ENCODE measurements around the gene BAG5.
A peak's percentile ranks its signal among the peaks of the same experiment; 100 is the strongest.

The BAG5 gene

DNA sequence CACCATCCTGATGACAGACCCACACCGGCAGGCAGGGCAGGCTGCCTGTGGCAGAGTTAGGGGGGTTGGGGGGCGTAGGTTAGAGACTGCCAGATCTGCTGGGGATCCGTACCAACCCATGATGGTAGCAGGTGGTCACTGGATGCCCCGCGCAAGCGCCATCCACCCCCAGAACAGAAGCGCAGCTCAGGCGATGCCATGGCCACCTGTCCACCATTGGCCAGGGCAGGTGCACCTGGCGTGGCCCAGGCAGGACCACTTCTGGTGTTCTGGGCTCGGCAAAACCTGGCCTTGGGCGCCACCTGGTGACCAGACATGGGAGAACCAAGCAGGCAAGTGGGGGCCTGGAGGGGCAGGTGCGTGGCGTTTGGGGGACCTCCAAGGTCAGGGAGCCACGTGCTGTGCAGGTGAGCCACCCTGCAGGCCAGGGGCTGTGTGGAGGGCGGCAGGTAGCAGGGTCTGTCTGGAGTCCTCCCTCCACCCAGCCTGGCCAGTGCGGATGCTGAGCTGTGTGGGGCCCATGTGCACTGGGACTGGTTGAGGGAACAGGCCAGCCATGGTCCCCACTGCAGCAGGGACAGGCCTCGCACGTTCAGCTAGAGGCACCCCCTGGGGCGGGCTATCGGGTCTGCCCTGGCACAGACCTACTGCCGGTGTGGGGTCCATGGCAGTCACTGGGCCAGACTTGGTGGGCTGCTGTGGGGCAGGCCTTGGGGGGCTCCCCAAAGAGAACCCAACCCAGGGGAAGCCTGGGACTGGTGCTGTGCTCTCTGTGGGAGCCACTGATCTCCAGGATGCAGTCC is 15.6 kb downstream of the BAG5 start:
- DNase-seq: peak; percentile 17

DNA sequence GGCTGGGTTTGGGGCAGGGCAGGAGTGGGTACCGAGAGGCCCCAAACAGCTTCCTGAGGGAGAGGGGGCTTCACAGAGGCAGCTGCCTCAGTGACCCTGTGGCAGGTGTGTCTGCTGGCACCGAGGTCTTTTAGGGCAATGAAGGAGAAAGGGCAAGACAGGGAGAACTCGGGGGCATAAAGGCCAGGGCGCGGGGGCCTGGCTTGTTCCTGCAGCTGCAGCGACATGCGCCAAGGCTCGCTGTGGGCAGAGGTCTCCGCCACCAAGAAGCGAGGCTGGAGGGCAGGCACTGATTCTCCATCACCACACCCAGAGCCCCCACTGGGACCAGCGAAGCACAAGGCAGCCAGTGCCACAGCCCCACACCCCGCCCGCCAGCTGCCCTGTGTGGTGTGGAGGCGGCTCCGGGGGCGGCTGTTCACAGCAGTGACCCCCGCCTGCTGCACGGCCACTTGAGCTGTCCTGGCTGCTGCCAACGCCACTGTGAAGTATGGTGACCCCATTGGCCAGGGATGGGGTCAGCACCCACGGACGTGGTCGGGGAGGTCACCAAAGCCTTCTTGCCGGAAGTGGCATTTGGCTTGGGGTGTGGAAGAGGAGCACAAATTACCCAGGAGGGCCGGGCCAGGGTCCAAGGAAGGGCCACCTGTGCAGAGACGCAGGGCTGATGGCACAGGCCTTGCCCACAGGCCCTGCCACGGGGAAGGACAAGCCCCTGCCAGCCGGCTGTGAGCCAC is 16.4 kb downstream of the BAG5 start:
- DNase-seq: no peak

DNA sequence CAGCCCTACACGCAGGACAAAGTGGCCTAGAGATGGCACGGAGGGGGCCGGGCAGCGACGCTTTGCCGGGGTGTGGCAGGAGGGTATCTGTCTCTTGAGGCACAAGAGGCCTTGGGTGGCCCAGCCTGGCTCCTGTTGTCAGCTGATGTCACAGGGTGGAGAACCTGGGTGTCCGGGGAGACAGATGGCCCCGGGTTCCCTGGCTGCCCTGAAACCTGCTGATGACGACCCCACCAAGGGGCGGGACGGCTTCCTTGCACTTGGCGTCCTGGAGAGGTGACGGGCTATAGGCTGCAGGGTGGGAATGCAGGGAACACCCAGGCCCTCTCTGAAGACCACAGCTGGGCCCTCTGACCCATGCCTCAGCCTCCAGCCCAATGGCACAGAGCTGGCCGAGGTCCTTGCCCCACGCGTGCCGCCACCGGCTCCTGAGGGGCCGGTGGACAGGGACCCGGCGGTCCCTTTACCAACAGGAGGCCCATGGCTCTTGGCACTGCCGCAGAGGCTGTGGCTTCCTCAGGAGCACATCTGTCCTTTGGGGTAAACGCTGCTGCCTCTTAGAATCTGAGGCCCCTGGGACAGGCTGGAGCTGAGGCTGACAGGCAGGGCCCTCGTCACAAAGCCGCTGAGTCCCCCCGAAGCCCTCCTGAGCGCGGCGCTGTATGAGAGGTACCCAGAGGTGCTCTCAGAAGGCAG is 17.1 kb downstream of the BAG5 start:
- DNase-seq: no peak

DNA sequence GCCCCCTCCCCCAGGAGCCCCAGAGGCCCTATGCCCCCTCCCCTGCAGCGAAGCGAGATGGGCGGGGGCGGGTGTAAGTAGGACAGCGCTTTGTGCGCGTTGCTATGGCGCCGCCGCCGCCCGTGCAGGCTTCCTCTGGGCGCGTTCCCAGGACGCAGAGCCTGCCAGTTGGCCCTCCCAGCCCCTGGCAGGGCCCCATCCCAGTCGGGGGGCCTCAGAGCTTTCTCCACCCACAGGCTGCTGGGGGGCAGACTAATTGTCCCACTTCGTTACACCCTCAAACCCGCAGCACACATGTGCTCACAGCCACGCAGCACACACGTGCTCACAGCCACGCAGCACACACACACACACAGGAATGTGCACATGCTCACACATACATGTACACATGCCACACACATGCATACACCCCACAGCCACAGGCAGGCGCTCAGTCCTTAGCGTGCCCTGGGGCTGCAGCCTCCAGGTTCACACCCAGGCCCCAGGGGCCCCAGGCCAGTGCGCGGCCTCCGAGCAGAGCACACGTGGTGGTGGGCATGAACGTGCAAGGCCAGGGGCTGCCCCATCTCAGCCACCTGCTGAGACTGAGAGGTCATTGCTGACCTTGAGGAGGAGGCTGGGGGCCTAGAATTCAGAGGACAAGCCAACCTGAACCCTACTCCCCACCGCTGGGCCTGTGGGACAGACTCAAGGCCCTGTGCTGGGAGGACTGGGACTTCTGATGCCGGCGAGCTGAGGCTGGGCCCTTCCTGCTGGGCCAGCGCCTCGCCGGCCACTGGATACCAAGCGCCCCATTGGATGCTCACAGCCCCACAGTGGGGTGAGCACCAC is 17.9 kb downstream of the BAG5 start:
- DNase-seq: no peak

DNA sequence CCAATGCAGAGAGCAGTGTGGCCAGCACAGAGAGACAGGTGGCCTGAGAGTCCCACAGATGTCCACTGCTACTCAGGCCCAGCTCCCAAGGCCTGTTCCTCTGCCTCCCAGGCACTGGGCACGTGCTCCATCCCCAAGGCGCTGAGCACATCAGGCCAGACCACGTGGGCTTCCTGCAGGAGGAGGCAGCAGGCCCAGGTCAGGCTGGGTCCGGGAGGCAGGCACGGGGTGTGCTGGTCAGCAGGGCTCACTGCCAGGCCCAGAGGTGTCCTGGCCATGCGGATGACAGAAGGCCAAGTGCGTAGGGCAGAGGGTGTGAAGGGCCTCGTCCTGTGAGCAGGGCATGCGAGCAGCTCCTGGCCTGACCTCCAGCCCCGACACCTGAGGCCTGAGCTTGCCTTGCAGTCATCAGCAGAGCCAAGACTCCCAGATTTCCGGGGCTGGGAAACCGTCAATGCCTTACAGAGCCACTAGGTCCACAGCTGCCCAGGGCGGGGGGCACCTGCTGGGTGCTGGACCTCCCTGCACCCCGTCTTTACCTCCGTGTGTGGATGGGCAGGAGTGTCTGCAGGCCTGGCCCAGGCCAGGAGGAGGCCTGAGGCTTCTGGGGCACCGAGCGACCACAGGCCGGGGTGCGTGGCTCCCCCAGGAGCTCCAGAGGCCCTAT is 18.6 kb downstream of the BAG5 start:
- no peak for DNase-seq

DNA sequence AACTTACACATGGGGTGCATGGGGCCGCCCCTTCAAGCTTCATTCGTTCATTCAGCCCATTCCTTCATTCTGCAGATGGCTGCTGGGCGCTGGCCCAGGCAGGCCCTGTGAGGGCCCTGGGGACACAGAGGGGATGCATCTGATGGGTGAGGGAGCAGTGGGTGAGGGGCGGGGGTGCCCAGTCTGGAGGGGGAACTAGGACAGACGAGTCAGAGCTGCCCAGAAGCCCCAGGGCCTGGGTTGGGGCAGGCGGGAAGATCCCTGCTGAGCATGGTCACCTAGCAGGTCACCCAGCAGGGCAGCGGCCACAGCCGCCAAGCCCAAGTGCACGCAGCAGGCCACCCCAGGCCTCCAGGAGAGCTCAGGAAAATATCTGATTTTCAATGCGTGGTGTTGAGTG is 19.3 kb downstream of the BAG5 start:
- no peak for DNase-seq

DNA sequence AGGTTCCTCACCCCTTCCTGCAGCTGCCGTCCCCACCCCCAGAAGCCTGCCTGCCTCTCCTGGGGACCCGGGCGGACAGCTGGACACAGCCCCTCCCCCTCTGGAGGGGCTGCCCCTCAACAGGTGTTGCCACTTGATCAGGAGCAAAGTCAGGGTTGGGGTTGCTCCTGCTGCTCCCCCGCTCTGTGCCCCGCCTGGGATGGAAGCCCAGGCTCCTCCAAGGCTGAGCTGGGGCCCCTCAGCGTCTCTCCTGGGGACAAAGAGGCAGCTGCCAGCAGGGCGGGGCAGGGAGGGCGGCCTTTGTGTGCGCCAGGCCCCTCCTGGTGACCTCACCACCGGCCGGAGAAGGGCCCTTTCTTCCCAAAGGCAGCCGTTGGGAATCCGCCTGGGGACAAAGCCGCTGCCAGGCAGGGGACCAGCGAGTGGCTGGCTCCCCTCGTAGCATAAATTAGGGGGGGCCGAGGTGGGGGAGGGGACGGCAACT is 19.8 kb downstream of the BAG5 start:
- no peak for DNase-seq

DNA sequence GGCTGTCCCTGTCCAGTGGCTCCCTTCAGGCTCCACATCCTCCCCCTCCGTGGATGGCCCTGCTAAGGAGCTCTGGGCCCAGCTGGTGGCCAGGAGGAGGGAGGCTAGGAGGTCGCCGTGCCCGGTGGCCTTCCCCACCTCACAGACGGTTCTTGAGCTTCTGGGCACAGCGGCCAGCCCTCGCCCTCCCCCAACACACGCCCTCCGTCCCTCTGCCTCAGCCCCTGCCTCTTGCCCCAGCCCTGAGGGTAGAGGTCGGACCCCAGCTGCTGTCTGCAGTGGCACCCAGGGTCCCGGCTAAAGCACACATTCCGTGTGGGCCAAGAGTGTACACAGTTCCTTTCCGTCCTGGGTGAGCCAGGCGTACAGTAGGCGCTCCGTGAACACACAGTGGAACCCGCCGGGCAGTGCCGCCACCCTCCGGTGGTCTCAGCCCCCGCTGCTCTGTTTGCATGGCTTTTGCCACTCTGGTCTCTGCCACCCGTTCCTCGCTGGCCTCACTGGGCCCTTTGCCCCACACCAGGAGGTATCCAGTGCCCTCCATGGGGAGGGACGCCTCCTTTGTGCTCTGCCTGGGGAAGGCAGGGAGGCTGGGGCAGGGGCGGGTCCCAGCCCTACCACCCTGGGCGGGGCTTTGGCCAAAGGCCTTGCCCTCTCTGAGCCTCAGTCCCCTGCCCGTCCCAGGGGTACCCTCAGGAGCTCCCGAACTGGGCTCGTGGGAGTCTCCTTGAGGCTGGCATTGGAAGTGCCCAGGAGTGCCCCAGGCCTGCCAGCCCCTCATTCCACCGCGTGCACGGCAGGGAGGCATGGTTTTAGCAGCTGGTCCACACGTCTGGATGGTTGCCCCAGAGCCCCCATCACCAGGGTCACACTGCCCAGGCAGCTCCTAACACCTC is 20.5 kb downstream of the BAG5 start:
- no peak for DNase-seq

DNA sequence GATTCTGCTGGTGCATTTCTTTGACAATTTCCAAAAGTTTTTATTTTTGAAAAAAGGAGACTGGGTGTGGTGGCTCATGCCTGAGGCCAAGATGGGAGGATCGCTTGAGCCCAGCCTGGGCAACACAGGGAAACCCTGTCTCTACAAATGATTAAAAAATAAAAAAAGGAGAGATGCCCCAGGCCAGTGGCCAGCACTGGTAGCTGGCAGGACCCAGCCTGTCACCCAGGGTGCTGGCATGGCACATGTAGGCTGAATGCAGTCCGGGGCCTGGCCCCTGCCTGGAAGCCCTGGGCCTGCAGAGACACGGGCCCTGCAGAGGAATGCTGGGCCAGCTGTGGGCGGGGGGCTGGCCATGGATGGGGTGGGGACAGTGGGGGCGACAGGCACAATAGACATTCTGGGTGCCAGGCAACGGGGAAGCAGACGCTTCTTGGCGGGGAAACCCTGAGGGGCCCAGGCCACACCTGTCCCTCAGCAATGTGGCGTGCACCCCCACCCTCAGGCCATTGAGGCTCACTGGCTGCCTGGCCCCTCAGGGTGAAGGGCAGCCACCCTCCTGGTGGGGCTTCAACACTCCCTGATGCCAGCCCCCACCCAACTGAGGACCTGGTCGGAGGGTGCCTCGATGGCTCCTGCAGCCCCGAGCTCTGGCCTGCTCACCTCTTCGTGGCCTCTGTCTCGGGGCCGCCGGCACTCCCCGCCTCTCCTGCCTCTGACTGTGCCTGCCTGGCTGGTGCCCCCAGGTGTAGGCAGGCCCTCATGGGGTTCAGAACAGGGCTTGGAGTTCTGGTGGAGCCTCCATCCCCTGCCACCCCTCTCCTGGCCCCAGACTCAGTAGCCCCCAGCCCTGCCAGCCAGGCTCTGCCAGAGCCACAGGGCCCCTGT is 21.4 kb downstream of the BAG5 start:
- DNase-seq: no peak

DNA sequence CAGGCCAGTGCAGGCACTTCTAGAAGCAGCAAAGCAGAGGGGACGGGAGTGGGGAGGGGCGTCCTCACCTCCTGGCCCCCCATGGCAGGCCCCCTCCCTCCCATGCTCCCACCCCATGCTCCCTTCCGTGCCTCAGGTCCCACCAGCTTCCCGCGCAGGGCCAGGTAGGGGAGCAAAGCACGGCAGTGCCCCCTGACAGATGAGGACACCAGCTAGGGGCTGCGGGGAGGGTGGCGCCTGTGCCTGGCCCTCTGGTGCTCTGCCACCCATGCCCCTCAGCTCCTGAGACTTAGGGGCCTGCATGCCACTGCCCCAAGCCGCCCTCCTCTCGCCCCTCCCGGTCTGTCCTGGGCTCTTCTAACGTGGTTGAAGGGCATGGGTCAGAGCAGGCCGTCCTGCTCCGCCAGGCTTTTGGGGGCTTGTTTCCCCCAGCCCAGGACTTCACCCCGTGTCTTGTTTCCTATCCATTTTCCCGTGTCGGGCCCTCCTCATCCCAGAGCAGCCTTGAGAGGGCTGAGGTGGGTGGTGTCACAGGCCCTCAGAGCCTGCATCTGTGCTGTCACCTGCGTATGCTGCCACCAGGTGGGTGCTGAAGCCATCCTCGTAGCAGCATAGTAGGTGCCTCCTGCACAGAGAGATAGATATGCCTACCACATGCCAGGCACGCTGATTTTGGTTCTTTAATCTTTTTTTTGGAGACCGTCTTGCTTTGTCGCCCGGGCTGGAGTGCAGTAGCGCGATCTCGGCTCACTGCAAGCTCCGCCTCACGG is 23.2 kb downstream of the BAG5 start:
- no peak for DNase-seq

DNA sequence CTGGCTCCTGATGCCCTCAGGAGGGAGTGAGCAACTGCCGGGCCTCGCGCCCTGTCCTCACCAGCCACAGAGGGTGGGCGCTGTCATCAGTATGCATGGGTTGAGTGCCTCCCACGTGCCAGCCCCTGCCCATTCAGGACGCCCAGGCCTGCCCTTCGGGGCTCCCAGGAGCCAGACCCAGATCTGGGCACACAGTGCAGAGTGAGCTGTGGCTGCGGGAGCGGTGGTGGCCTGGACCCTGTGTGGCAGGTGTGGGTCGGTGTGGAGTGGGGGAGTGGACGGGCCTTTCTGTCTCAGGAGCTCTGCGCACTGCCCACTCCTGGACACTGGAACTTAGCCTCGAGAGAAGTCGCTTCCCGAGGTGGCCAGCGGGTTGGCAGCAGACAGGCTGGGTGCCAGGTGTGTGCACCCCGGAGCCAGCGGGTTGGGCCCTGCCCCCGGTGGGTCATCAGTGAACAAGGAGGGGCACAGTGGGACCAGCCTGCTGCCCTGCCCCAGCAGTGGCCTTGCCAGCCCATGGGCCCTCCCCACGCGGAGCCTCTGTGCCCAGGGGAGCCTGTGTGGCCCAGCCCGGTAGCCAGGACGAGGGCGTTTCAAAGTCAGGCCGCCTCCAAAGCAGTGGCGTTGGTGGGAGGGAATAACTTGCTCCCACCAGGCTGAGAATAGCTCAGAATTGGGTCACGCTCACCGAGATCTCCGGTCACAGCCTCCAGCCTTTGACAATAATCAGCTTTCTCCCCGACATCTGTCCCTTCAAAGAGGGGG is 24.0 kb downstream of the BAG5 start:
- DNase-seq: no peak

DNA sequence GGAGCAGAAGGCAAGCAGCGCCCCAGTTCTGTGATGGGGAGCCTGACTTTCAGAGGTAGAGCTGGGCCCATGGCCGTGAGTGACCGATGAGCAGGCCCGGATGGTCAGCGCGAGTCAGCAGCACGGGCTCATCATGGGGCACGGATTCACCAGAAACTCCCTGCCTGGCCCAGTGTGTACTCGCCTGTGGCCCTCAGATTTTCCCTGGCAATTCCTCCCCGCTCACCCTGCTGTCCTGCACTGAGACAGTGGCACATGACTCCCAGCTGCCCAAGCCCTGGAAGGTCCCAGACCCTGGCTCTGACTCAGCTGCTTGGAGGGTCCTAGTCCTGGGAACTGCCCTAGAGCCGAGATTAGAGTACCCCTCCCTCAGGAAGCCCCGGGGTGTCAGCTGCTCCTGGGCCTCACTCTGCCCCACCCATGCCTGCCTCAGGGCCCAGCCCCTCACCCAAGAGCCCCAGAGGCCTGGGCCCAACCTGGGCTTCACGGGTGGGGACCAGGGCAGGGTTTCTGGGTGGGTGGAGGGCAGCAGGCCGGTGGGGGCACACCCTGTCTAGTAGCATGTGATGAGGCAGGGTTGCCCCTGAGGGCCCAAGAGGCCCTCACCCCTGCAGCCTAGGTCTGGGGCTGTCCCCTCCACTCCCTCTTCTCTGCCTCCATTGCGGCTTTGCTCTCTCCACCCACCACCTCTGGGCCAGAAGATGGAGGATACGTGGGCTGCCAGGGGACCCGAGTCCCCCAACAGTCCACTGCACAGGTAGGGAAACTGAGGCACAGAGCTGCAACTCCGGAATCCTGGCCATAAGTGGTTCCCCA is 25.1 kb downstream of the BAG5 start:
- DNase-seq: no peak

DNA sequence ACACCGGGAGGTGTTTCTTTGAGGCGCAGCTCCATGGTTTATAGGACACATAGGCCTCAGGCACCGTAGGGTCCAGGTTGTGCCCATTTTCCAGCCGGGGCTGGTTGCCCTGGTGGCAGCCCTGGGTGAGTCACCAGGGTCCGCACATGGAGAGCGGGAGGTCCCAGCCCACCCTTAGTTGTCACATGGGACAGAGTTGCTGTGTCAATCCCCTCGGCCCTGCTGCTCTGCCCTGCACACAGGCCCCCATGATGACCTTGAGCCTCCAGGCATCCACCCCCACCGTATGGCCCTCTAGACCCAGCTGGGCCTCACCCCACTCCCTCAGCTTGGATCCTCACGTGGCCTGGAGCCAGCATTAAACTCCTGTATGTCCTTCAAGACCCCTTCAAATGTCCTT is 25.8 kb downstream of the BAG5 start:
- DNase-seq: no peak

DNA sequence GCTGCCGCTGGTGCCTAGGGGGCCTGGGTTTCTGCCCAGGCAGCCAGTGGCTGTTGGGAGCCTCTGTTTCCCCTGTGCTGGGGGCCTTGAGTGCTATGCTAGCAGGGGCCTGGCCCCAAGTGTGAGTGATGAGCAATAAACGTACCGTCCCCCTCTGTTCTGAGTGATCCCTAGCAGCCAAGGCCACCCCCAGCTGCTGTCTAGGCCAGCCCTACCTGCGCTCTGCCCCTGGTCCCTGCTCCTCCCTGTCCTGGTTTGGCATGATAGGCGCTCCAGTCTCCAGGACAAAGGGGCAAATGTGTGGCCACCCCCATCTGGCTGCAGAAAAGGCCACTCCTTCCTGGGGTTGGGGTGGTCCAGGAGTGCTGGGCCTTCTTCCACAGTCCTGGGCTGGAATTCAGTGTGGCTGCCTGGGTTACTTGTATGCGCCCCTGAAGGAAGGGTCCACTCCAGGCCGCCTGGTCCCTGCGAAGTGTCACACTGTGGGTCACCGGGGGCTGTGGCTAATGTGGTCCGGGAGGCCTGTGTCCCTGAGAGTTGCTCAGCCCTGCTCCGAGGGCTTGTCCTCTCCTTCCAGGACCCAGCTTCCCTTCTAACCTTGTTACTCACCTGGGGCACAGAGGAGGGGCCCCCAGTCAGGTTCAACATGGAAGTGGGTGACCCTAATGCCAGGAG is 26.4 kb downstream of the BAG5 start:
- no peak for DNase-seq

DNA sequence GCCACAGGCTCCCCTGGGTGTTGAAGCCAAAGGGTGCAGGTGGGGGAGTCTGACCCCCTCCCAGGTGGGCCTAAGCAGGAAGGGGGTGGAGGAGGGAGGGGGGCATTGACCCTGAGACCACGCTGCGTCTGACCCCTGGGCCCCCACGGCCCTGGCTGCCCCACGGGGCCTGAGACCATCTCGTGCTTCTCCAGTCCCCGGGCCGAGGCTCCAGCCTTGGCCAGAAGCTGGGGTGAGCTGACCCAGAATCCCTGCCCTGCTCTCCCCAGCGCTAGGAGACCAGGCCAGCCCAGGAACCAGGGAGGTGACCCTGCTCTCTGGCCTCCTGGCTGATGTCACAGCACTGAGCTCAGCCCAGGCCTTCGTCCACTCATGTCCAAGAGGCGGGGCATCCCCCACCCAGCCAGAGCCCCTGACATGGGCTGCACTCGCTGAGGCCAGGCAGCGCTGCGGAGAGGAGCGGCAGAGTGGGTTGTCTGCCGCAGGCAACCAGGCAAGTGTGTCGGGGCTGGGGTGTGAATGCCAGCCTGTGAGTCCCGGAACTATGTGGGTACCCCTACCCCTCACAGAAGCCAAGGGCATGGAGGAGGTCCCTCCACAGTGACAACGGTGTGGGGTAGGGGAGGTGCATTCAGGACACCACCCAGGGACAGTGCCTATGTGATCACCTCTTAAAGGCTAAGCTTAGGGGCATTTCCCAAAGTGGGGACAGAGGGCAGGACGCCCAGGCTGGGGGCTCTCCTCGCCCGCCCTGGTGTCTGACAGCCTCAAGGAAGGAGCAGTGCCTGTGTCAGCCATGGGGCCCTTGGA is 27.2 kb downstream of the BAG5 start:
- DNase-seq: no peak

DNA sequence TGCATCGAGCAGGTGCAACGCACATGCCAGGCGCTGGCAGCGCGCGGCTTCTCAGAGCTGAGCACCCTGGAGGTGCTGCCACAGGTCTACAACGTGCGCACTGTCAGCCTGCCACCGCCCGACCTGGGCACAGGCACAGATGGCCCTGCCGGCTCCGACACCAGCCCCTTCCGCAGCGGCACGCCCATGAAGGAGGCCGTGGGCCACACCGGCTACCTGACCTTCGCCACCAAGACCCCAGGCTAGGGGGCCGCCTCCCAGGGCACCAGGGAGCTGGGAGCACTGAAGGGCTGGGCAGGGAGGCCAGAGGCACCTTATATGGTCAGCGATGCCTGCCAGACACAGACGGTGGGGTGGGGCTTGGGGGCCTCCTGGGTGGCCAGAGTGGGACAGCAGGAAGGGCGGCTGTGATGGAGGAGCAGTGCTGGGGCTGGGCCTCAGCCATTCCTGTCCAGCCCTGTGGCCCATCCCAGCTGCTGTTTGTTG is 27.8 kb downstream of the BAG5 start:
- DNase-seq: no peak

Data from NCI-H1048 (cell line).